Lower leg skin (tissue), 4 donors: Measurements from ENCODE around the gene PRICKLE1. TPM values are rescaled to one million over a fixed set of nuclear protein-coding genes. Genes with fewer than 3 reads are reported as not detected.

Experiments
- DNase-seq, 2 donors: peaks; one replicate each; pipeline ENCODE4 v3.0.0-alpha.2; 2019; ENCODE audit warnings: low spot score in 2 of 2
- H3K4me3 ChIP-seq: fragments of 200-600 bp; sonication (generic); 2 replicates; pipeline ENCODE4 v1.5.1; 2017; ENCODE audit warnings: mild to moderate bottlenecking, low read depth; ENCODE audit not compliant: poor library complexity, severe bottlenecking
- CTCF ChIP-seq, 3 donors: fragments of 450-650 bp; IDR thresholded peaks; one replicate each; pipeline ENCODE4 v1.5.1; 2016; ENCODE audit warnings: antibody characterized with exemption in 3 of 3, mild to moderate bottlenecking in 3 of 3, moderate library complexity in 2 of 3
- POLR2A ChIP-seq, 2 donors: fragments of 450-650 bp; IDR thresholded peaks; one replicate each; pipeline ENCODE4 v1.6.1; 2016 to 2017; ENCODE audit warnings: antibody characterized with exemption in 2 of 2, mild to moderate bottlenecking in 1 of 2, moderate library complexity in 1 of 2
- WGBS, 2 donors: methylation state at CpG; one replicate each; pipeline ENCODE4 v1.1.5; 2018; 5-methylcytosine and 5-hydroxymethylcytosine counted together
- intact Hi-C: fragments of 100-400 bp; cut with DNase I; formaldehyde crosslinking; loops from one replicate; pipeline ENCODE4 v1.15.0; 2023; ENCODE audit warnings: low total_unique reads
- total RNA-seq, 4 donors: library from RNA; depleted of rRNA; stranded (reverse); fragments of >200 nt; gene quantifications; one replicate each; pipeline ENCODE4 v1.1.0, GENCODE V29; 2016

The PRICKLE1 gene
- total RNA-seq, 4 donors from 2014 or later: 3.8 to 39.8 (median 14.4) TPM

GRCh38 chr12:42564556-42564955 lies 25.0 kb downstream of the PRICKLE1 start:
- no peak for TF ChIP-seq CTCF (IDR thresholded peaks at IDR 0.05)
- no peak for TF ChIP-seq POLR2A (IDR thresholded peaks at IDR 0.05)
- H3K4me3 ChIP-seq: no peak overlapping the region
- 62 to 76% methylated on average over 3 of the region's 3 CpGs for WGBS, 2 donors
- no peak for DNase-seq
- intact Hi-C loops: no loop called here

- no peak overlapping the region for H3K4me3 ChIP-seq
- WGBS, 2 donors: 48 to 60% methylated on average over 1 of the region's 1 CpG
- intact Hi-C loops: no loop called here
- DNase-seq: no peak
- TF ChIP-seq CTCF (IDR thresholded peaks at IDR 0.05) (no peak), POLR2A (IDR thresholded peaks at IDR 0.05) (no peak)
Measured at GRCh38 chr12:42560977-42561376, 28.6 kb downstream of the PRICKLE1 start.

GRCh38 chr12:42557586-42558172 lies 31.9 kb downstream of the PRICKLE1 start:
- WGBS, 2 donors: 55 to 67% methylated on average over 3 of the region's 3 CpGs
- no peak for TF ChIP-seq POLR2A (IDR thresholded peaks at IDR 0.05)
- TF ChIP-seq CTCF (IDR thresholded peaks at IDR 0.05): no peak
- no peak overlapping the region for H3K4me3 ChIP-seq
- intact Hi-C loops: no loop called here
- no peak for DNase-seq

GRCh38 chr12:42556917-42557316 lies 32.6 kb downstream of the PRICKLE1 start:
- DNase-seq: no peak
- 95 to 97% methylated on average over 2 of the region's 2 CpGs for WGBS, 2 donors
- no peak overlapping the region for H3K4me3 ChIP-seq
- intact Hi-C loops: no loop called here
- TF ChIP-seq CTCF (IDR thresholded peaks at IDR 0.05) (no peak), POLR2A (IDR thresholded peaks at IDR 0.05) (no peak)

- no peak for DNase-seq
- H3K4me3 ChIP-seq: no peak overlapping the region
- 81 to 93% methylated on average over 17 of the region's 17 CpGs for WGBS, 2 donors
- intact Hi-C loops: no loop called here
- TF ChIP-seq POLR2A (IDR thresholded peaks at IDR 0.05) (no peak), CTCF (IDR thresholded peaks at IDR 0.05) (no peak)
Measured at GRCh38 chr12:42552822-42553221, 36.7 kb downstream of the PRICKLE1 start.

GRCh38 chr12:42550800-42551199 lies 38.7 kb downstream of the PRICKLE1 start:
- no peak for DNase-seq
- no peak overlapping the region for H3K4me3 ChIP-seq
- intact Hi-C loops: no loop called here
- TF ChIP-seq CTCF (IDR thresholded peaks at IDR 0.05) (no peak), POLR2A (IDR thresholded peaks at IDR 0.05) (no peak)
